ENCODE data around the gene FGF9.

- TF ChIP-seq POLR2AphosphoS5 (IDR thresholded peaks at IDR 0.05; ENCODE audit: low read depth, low read length) (no peak), POLR2A (IDR thresholded peaks at IDR 0.05; ENCODE audit: low read depth, low read length) (no peak), TAF1 (IDR thresholded peaks at IDR 0.05; ENCODE audit: low read depth, low read length) (no peak), POU2F2 (IDR thresholded peaks at IDR 0.05; ENCODE audit: low read depth, low read length) (no peak), SPI1 (IDR thresholded peaks at IDR 0.05; ENCODE audit: low read depth, low read length) (peak; percentile 40; the same call in 1 of the 2 replicates), PAX5 (IDR thresholded peaks at IDR 0.05; ENCODE audit: insufficient read depth, low read length, severe bottlenecking) (no peak)
Observed at GRCh38 chr13:21641629-21642028, 29.2 kb upstream of the FGF9 start.
